Fibroblast of mammary gland (primary cell): ENCODE results near the gene OBSCN.

Experiments used
- DNase-seq: peaks from one replicate; pipeline ENCODE4 v3.0.0-alpha.2; 2010; ENCODE audit warnings: low read depth
- H3K4me3 ChIP-seq: 2 replicates; pipeline ENCODE4 v1.5.1; 2011; ENCODE audit warnings: low read depth, mild to moderate bottlenecking, low read length, moderate library complexity; ENCODE audit not compliant: control insufficient read depth
- TF ChIP-seq, protein P1 (sequence below): conservative IDR thresholded peaks from 2 replicates; pipeline ENCODE4 v1.5.1; 2011; ENCODE audit warnings: low read depth, low read length, inconsistent platforms; ENCODE audit not compliant: control insufficient read depth, insufficient read depth

Gene OBSCN

DNA sequence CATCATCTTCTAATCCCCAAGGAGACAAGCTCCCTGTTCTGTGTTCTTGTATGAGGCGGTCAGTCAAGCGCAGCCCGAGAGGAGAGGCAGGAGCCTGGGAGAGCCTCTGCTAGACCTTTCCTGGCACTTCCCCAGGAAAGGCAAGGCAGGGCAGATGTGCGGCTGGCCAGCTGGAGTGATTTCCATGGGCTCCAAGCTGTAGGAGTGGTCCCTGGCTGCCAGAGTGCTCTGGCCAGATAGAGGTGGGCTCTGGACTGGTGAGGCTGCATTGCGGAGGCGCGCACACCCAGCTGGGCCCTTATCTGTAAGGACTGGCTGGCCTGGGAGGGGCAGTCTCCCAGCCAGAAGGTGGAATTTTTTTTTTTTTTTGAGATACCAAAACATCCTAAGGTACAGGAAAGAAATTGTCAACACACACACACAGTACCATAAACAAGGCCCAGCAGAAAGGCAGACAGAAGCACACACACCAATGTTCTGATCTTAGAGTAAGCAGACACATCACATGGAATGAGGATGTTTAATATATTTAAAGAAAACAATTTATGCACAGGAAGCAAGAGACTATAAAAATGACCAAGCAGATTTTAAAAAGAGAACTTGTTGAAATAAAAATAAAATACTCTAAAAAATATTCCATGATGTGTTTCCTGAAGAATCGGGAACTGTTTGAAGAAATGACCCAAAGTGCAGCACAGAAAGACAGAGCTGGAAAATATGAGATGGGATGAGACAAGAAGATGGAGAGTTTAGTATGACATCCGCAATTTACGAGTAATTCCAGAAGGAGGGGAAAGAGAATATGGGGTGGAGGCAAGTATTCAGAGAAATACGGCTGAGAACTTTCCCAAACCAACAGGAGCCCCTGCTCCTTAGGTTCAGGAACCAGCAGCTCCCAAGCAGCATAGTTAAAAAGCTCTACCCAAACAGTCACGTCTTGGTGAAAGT is 28.8 kb upstream of the OBSCN start:
- TF ChIP-seq, protein P1, sequence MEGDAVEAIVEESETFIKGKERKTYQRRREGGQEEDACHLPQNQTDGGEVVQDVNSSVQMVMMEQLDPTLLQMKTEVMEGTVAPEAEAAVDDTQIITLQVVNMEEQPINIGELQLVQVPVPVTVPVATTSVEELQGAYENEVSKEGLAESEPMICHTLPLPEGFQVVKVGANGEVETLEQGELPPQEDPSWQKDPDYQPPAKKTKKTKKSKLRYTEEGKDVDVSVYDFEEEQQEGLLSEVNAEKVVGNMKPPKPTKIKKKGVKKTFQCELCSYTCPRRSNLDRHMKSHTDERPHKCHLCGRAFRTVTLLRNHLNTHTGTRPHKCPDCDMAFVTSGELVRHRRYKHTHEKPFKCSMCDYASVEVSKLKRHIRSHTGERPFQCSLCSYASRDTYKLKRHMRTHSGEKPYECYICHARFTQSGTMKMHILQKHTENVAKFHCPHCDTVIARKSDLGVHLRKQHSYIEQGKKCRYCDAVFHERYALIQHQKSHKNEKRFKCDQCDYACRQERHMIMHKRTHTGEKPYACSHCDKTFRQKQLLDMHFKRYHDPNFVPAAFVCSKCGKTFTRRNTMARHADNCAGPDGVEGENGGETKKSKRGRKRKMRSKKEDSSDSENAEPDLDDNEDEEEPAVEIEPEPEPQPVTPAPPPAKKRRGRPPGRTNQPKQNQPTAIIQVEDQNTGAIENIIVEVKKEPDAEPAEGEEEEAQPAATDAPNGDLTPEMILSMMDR = no peak
- DNase-seq = no peak
- H3K4me3 ChIP-seq = no peak overlapping the region

DNA sequence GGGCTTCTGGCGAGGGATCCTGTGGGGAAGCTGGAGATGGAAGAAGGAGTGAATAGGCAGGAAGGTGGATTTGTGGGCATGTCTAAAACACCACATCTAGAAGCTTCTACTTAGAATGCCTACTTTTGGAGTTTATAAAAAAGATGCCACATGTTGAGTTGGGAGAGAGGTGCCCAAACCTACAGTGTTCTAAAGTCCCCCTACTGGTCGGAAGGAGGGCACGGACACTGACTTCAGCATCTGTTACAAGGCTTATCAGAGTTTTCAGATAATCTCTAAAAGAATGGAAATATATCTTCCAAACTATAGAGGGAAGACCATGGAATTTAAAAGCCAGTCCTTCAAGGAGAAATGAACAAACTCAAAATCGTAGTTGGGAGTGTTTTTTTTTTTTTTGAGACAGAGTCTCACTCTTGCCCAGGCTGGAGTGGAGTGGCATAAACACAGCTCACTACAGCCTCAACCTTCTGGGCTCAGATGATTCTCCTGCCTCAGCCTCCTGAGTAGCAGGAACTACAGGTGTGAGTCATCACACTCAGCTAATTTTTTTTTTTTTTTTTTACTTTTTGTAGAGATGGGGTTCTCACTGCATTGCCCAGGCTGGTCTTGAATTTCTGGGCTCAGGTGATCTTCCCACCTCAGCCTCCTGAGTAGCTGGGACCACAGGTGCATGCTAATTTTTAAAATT is 27.4 kb upstream of the OBSCN start:
- no peak overlapping the region for H3K4me3 ChIP-seq
- no peak for DNase-seq
- TF ChIP-seq, protein P1 = peak; percentile 32

DNA sequence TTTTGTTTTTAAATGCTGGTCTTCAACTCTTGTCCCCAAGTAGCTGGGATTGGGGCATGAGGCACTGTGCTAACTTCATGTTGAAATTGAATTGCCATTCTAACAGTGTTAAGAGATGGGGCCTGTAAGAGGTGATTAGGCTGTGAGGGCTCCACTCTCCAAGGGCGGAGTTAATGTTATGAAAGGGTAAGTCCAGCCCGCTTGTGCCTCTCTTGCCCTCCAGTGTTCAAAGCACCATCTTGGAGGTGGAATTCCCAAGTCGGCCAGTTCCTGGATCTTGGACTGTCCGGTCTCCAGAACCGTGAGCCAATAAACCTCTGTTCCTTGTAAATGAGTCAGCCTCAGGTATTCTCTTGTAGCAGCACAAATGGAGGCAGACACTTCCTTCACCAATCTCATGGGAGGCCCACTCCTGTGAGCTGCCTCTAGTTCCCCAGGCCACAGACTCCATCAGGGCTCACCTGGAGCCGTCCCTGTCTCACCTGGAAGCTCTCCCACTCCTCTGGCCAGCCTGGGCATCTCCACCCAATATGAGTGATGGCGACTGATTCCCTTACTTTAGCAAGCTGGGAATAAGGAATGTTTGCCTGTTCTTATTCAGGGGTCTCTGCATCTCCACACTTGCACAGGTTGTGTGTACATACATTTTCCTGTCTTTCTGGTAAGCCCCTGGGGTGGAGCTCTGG is 26.7 kb upstream of the OBSCN start:
- DNase-seq = no peak
- TF ChIP-seq, protein P1 = no peak

DNA sequence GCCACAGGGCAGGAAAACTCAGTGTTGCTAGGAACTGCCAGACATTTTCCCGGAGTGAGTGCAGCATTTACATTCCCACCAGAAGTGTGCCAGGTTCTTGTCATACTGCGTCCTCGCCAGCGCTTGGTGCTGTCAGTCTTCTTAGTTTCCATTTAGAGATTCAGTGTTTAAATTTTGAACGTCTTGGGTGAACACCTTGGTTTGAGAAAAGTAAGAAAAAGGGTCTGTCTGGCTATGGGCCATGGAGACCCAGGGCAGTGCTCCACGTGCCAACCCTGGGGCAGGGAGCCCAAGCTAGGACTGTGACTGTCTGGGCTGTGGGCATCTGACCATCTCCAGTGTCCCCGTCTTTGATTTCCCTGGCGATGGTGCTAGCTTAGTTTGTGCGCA is 26.2 kb upstream of the OBSCN start:
- DNase-seq = no peak
- TF ChIP-seq, protein P1 = no peak
- no peak overlapping the region for H3K4me3 ChIP-seq

More for the DNA sequence above, 26.7 kb upstream of the OBSCN start:
- no peak overlapping the region for H3K4me3 ChIP-seq

DNA sequence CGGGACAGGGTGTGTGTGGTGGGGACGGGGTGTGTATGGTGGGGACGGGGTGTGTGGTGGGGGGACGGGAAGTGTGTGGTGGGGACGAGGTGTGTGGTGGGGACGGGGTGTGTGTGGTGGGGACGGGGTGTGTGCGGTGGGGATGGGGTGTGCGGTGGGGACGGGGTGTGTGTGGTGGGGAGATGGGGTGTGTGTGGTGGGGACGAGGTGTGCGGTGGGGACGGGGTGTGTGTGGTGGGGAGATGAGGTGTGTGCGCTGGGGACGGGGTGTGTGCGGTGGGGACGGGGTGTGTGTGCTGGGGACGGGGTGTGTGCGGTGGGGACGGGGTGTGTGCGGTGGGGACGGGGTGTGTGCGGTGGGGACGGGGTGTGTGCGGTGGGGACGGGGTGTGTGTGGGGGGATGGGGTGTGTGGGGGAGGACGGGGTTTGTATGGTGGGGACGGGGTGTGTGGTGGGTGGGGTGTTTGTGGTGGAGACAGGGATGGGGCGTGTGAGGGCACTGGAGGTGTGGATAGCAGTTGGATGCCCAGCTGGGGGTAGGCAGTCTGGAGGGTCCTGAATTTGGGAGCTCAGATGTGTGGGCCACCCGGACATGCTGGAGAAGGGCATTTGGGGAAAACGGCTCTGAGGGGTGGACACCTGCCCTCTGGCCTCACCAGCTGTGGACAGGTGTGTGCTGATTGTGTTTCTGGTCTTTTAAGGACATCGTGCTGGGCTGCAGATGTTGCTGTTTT is 25.4 kb upstream of the OBSCN start:
- TF ChIP-seq, protein P1 = no peak
- DNase-seq = no peak
- no peak overlapping the region for H3K4me3 ChIP-seq

DNA sequence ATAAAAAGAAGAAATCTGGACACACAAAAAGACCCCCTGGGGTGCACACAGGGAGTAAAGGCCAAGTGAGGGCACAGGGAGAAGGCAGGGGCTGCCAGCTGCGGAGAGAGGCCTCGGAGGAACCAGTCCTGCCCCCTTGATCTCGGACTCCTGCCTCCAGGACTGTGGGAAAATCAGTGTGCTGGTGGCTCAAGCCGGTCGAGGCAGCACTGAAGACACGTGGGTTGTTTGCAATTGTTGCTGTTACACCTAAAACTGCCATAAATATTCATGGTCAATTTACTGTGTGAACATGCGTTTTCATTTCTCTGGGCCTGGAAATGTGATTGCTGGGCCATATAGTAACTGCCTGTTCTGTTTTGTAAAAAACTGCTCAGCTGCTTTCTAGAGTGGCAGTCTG is 23.7 kb upstream of the OBSCN start:
- no peak for DNase-seq
- no peak overlapping the region for H3K4me3 ChIP-seq
- TF ChIP-seq, protein P1 = no peak
